HG03521 (cell line): ENCODE data around the gene ICOSLG.
"Not testable (repeated sequence)": the region's sequence is repeated elsewhere in the genome, so short reads cannot be mapped to it uniquely, and the experiment has no call there.

Source experiments
- ATAC-seq: cut with Tn5 transposase; IDR thresholded peaks from one replicate; pipeline ENCODE4 v1.9.1; 2021; ENCODE audit warnings: mild to moderate bottlenecking, moderate library complexity; ENCODE audit not compliant: unreplicated experiment

Gene ICOSLG

DNA sequence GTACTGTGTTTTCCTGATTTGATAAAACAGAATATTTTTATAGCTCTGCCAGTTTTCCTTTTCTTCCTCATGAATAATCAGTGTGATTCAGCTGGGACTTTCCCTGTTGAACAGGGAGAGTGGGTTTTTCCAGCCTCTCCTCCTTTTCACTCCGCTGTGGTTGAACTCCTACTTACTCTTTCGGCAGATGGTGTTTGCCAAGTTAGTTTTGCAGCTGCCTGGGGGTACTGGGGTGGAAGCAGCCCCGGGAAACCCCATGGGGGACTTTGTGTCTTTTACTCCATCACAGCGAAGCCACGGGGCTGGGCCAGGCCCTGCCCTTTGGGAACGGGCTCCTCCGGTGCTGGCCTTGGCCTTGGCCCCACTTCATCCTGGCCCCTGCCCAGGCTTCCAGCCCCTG lies 55.9 kb downstream of the ICOSLG start:
- ATAC-seq = not testable (repeated sequence)

DNA sequence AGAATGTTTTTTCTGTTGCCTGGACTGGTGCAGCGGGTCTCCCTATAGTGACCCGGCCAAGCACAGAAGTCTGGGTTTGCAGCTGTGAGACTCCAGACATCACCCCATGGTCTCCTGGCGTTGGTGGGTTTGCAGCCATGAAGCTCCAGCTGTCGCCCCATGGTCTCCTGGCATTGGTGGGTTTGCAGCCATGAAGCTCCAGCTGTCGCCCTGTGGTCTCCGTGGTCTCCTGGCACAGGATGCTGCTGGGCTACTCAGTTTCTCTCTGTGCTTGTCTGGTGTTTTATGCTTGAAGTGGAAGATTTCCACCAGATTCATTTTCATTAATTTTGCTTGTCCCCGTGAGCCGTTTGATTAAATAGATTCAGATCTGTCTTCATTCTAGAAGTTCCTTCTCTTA lies 58.5 kb downstream of the ICOSLG start:
- ATAC-seq = not testable (repeated sequence)

DNA sequence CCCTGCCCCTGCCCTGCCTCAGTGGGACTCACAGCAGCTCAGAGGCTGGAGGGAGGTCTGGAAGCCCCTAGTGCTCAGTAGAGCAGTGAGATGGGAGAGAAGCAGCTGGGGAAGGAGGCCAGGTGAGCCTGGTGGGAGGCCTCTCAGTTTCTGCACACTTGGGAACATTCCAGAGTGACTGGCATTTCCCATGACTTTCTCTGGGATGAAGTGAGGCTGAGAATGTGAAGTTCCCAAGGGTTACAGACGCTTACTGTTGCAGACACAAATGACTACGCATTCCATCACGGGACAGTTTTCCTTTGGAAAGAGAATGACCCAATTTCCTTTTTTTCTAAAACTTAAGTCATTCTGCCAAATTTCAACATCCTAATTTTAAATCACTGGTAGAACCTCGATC lies 59.2 kb downstream of the ICOSLG start:
- not testable (repeated sequence) for ATAC-seq

DNA sequence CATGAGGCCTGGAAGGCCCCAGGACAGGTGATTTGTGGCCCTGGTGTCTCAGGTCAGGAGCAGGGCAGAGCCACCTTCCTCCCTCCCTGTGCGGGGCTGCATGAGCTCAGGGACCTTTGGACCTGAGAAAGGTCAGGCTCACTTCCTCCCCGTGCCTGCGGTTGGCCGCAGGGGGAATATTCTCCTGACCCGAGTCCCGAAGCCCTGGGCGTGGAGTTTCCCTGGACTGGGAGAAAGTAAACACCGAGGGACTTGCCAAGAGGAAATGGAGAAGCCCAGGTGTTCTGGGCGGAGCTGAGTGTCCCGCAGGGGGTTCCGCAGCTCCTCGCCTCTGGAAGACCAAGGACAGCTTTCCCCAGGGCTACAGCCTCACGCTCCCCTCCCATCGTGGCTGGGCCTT lies 64.6 kb downstream of the ICOSLG start:
- not testable (repeated sequence) for ATAC-seq

DNA sequence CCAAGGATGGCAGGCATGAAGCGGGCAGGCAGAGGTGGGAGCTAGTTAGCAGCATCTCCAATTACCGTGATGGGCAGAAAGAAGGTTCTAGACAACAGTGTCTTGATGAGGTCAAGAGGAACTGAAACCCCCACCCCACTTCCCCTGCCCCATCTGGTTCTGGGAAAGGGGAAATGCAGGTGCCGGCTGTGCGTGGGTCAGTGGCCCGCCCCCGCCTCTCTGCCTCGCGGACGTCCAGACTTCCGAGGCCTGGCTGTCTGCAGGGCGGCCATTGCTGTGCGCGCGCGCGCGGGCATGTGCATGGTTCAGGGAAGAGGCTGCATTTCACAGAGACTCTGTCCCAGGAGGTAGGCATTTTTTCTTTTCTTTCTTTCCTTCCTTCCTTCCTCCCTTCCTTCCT lies 65.6 kb downstream of the ICOSLG start:
- not testable (repeated sequence) for ATAC-seq
